Stomach (tissue), 9 donors: ENCODE data around the gene LSM12. TPM values are rescaled to one million over a fixed set of nuclear protein-coding genes. Genes with fewer than 3 reads are reported as not detected.
A peak's percentile ranks its signal among the peaks of the same experiment; 100 is the strongest.

Source experiments
- DNase-seq, 2 donors: peaks; one replicate each; pipeline versions ENCODE4 v3.0.0 to v3.0.0-alpha.2; 2013 to 2019
- H3K27ac ChIP-seq, 5 donors: fragments of 200-600 bp in 4 of 5; sonication (generic) in 4 of 5; one replicate each; pipeline ENCODE4 v1.5.1; 2013 to 2019; ENCODE audit warnings: mild to moderate bottlenecking in 1 of 5, moderate library complexity in 1 of 5
- H3K27me3 ChIP-seq, 3 donors: fragments of 200-600 bp; sonication (generic); one replicate each; pipeline ENCODE4 v1.5.1; 2017 to 2019; ENCODE audit warnings: mixed run types in 1 of 3
- H3K36me3 ChIP-seq, 4 donors: fragments of 200-600 bp; sonication (generic); 1 replicate in 3 of 4; 2 replicates in 1 of 4; pipeline ENCODE4 v1.5.1; 2016 to 2019
- H3K4me1 ChIP-seq, 4 donors: fragments of 200-600 bp; sonication (generic); one replicate each; pipeline ENCODE4 v1.5.1; 2016 to 2019
- H3K4me3 ChIP-seq, 4 donors: fragments of 200-600 bp; sonication (generic) in 3 of 4; one replicate each; pipeline ENCODE4 v1.5.1; 2016 to 2019; ENCODE audit warnings: mild to moderate bottlenecking in 1 of 4
- H3K9me3 ChIP-seq, 4 donors: fragments of 200-600 bp; sonication (generic); one replicate each; pipeline ENCODE4 v1.5.1; 2016 to 2019
- CTCF ChIP-seq, 7 experiments: fragments of 450-650 bp in 4 of 7; fragments of 200-600 bp in 3 of 7; sonication (generic) in 3 of 7; IDR thresholded peaks; one replicate each; pipeline ENCODE4 v1.5.1; 2016 to 2019; ENCODE audit warnings: antibody characterized with exemption in 7 of 7, control low read depth in 2 of 7, mild to moderate bottlenecking in 1 of 7
- EP300 ChIP-seq: sonication (generic); formaldehyde crosslinking; IDR thresholded peaks from one replicate; pipeline ENCODE4 v1.6.1; 2017; ENCODE audit warnings: antibody characterized with exemption
- POLR2A ChIP-seq, 4 donors: fragments of 450-650 bp; IDR thresholded peaks; one replicate each; pipeline ENCODE4 v1.6.1; 2016; ENCODE audit warnings: antibody characterized with exemption in 4 of 4, control low read depth in 2 of 4, mild to moderate bottlenecking in 1 of 4, moderate library complexity in 1 of 4
- POLR2AphosphoS5 ChIP-seq, 3 donors: sonication (generic); formaldehyde crosslinking; IDR thresholded peaks; one replicate each; pipeline ENCODE4 v1.6.1; 2016; ENCODE audit warnings: antibody characterized with exemption in 3 of 3
- WGBS, 5 donors: extraction: QIAGEN DNeasy Blood & Tissue Kit in 3 of 5; methylation state at CpG; one replicate each; pipeline versions ENCODE4 v1.1.5 to v1.1.7; 2013 to 2018; 5-methylcytosine and 5-hydroxymethylcytosine counted together
- intact Hi-C: fragments of 100-400 bp; cut with DNase I; formaldehyde crosslinking; loops from one replicate; pipeline ENCODE4 v1.15.1; 2023; ENCODE audit warnings: low total_unique reads
- polyA plus RNA-seq, 3 donors: library from polyadenylated mRNA; stranded (reverse); fragments of 200-250 nt; gene quantifications; one replicate each; pipeline ENCODE4 v1.2.3, GENCODE V29; 2013
- total RNA-seq, 5 donors: library from RNA; depleted of rRNA; stranded (reverse); fragments of >200 nt; gene quantifications; one replicate each; pipeline versions ENCODE4 v1.1.0 to v1.2.3, GENCODE V29; 2014 to 2016
- donor health status: healthy with polysubstance abuse.
- donor health status: Bipolar disorder and iron deficiency.
- donor health status: healthy.

LSM12 gene
- total and polyA plus RNA-seq, 8 donors: 19.8 to 34.5 (median 30.2) TPM

- TF ChIP-seq POLR2AphosphoS5 (IDR thresholded peaks at IDR 0.05): no peak
- no peak for TF ChIP-seq CTCF (IDR thresholded peaks at IDR 0.05)
- TF ChIP-seq POLR2A (IDR thresholded peaks at IDR 0.05): no peak
- no peak for TF ChIP-seq EP300
- Histone ChIP-seq H3K27me3 (no peaks in the 10 kb centered on the region), H3K9me3 (no peaks in the 10 kb centered on the region), H3K4me3 (no peak overlapping the region), H3K36me3 (peaks cover 11 to 36% (median 20%) of the 10 kb centered on the region in 4 donors), H3K4me1 (peaks cover 29 to 49% (median 40%) of the 10 kb centered on the region in 4 donors), H3K27ac (peak overlapping the region in 4 of 5 donors; percentile 2 to 89 (median 82))
- 43 to 60% (median 52%) methylated on average over 5 to 13 of the region's 13 CpGs for WGBS, 5 donors
- intact Hi-C loops: no loop called here
- peak in 1 of 2 donors; percentile 57 for DNase-seq
These were observed 30.9 kb upstream of the LSM12 start for GRCh38 chr17:44097110-44097958.

- Histone ChIP-seq H3K27me3 (no peaks in the 10 kb centered on the region), H3K36me3 (peaks cover 25 to 41% (median 33%) of the 10 kb centered on the region in 4 donors), H3K4me3 (peak overlapping the region in 2 of 4 donors; percentile 4 to 14), H3K27ac (peak overlapping the region; percentile 60 to 89 (median 81)), H3K4me1 (peaks cover 29 to 49% (median 40%) of the 10 kb centered on the region in 4 donors), H3K9me3 (no peaks in the 10 kb centered on the region)
- intact Hi-C loops: no loop called here
- DNase-seq: peak in 1 of 2 donors; percentile 94
- 25 to 45% (median 42%) methylated on average over 11 to 12 of the region's 12 CpGs for WGBS, 5 donors
- no peak for TF ChIP-seq CTCF (IDR thresholded peaks at IDR 0.05)
- TF ChIP-seq POLR2AphosphoS5 (IDR thresholded peaks at IDR 0.05): peak in 1 of 3 donors; percentile 10
These were observed 29.4 kb upstream of the LSM12 start for GRCh38 chr17:44095647-44096496.

- Histone ChIP-seq H3K27me3 (no peaks in the 10 kb centered on the region), H3K4me1 (peaks cover 29 to 49% (median 40%) of the 10 kb centered on the region in 4 donors), H3K36me3 (peaks cover 28 to 47% (median 39%) of the 10 kb centered on the region in 4 donors), H3K27ac (peak overlapping the region in 4 of 5 donors; percentile 76 to 89 (median 82)), H3K4me3 (peak overlapping the region in 2 of 4 donors; percentile 4 to 14), H3K9me3 (no peaks in the 10 kb centered on the region)
- intact Hi-C loops: no loop called here
- TF ChIP-seq POLR2A (IDR thresholded peaks at IDR 0.05) (no peak), POLR2AphosphoS5 (IDR thresholded peaks at IDR 0.05) (no peak), CTCF (IDR thresholded peaks at IDR 0.05) (no peak), EP300 (no peak)
- DNase-seq: no peak
- WGBS, 5 donors: 13 to 35% (median 25%) methylated on average over 2 of the region's 2 CpGs
These were observed 28.8 kb upstream of the LSM12 start for GRCh38 chr17:44095388-44095646.

- H3K36me3 ChIP-seq: peaks cover 28 to 47% (median 41%) of the 10 kb centered on the region in 4 donors
- peak overlapping the region in 4 of 5 donors; percentile 76 to 89 (median 82) for H3K27ac ChIP-seq
- H3K4me3 ChIP-seq: no peak overlapping the region
- H3K4me1 ChIP-seq: peaks cover 29 to 49% (median 40%) of the 10 kb centered on the region in 4 donors
- 84 to 89% (median 87%) methylated on average over 8 of the region's 8 CpGs for WGBS, 5 donors
- no peak for DNase-seq
- H3K27me3 ChIP-seq: no peaks in the 10 kb centered on the region
- no peaks in the 10 kb centered on the region for H3K9me3 ChIP-seq
- TF ChIP-seq EP300: no peak
- TF ChIP-seq POLR2A (IDR thresholded peaks at IDR 0.05): no peak
- TF ChIP-seq CTCF (IDR thresholded peaks at IDR 0.05): no peak
- no peak for TF ChIP-seq POLR2AphosphoS5 (IDR thresholded peaks at IDR 0.05)
- intact Hi-C loops: no loop called here
These were observed 28.4 kb upstream of the LSM12 start for GRCh38 chr17:44094701-44095387.
